Heart right ventricle (tissue), 16 donors: ENCODE data around the gene ACVR1C. TPM values are rescaled to one million over a fixed set of nuclear protein-coding genes. Genes with fewer than 3 reads are reported as not detected.

Source experiments
- ATAC-seq, 8 donors: fragments of 200-7000 bp; cut with Tn5 transposase; one replicate each; pipeline ENCODE4 v1.9.1; 2020; ENCODE audit warnings: mild to moderate bottlenecking in 8 of 8, moderate library complexity in 8 of 8, moderate number of reproducible peaks in 1 of 8
- DNase-seq, 2 donors: peaks; one replicate each; pipeline ENCODE4 v3.0.0-alpha.2; 2020
- H3K27ac ChIP-seq, 10 donors: fragments of 200-600 bp; sonication (generic) in 2 of 10; one replicate each; pipeline versions ENCODE4 v1.5.0 to v1.8.0; 2020 to 2022; ENCODE audit warnings: mild to moderate bottlenecking in 3 of 10
- H3K27me3 ChIP-seq, 7 donors: fragments of 200-600 bp; one replicate each; pipeline ENCODE4 v1.8.0; 2021 to 2022; ENCODE audit warnings: mild to moderate bottlenecking in 2 of 7
- H3K36me3 ChIP-seq, 9 donors: fragments of 200-600 bp; sonication (generic) in 1 of 9; one replicate each; pipeline versions ENCODE4 v1.5.0 to v1.8.0; 2020 to 2022; ENCODE audit warnings: mild to moderate bottlenecking in 2 of 9
- H3K4me1 ChIP-seq, 9 donors: fragments of 200-600 bp; sonication (generic) in 1 of 9; one replicate each; pipeline versions ENCODE4 v1.5.0 to v1.8.0; 2020 to 2022; ENCODE audit warnings: mild to moderate bottlenecking in 4 of 9
- H3K4me3 ChIP-seq, 10 donors: fragments of 200-600 bp; sonication (generic) in 2 of 10; one replicate each; pipeline versions ENCODE4 v1.5.0 to v1.8.0; 2020 to 2022; ENCODE audit warnings: mild to moderate bottlenecking in 7 of 10, moderate library complexity in 2 of 10
- H3K9me3 ChIP-seq, 11 donors: fragments of 200-600 bp in 10 of 11; sonication (generic) in 2 of 11; one replicate each; pipeline versions ENCODE4 v1.5.0 to v1.8.0; 2013 to 2022; ENCODE audit warnings: mild to moderate bottlenecking in 2 of 11, control low read depth in 1 of 11, moderate library complexity in 1 of 11
- CTCF ChIP-seq, 9 donors: fragments of 200-600 bp; sonication (generic) in 2 of 9; IDR thresholded peaks; one replicate each; pipeline versions ENCODE4 v1.5.0 to v1.8.0; 2021 to 2022; ENCODE audit warnings: antibody characterized with exemption in 9 of 9, mild to moderate bottlenecking in 5 of 9, moderate library complexity in 1 of 9
- WGBS, 2 donors: extraction: QIAGEN DNeasy Blood & Tissue Kit; methylation state at CpG; one replicate each; pipeline ENCODE4 v1.1.7; 2013; ENCODE audit warnings: inconsistent platforms in 1 of 2; 5-methylcytosine and 5-hydroxymethylcytosine counted together
- intact Hi-C, 10 donors: fragments of 100-400 bp; cut with DNase I; formaldehyde crosslinking; loops; one replicate each; pipeline versions ENCODE4 v1.11.1 to v1.14.2; 2022
- polyA plus RNA-seq, 2 donors: library from polyadenylated mRNA; stranded (reverse); fragments of 200-250 nt; gene quantifications; one replicate each; pipeline ENCODE4 v1.2.3, GENCODE V29; 2013
- total RNA-seq, 10 donors: library from RNA; stranded (reverse); fragmentation: NEBNext Ultra II Directional in 3 of 10; extraction: Animal tissue kit (Norgen Biotek cat#: 25700) in 3 of 10; gene quantifications; one replicate each; pipeline versions ENCODE4 v1.2.1 to v1.2.4, GENCODE V29; 2021 to 2023
- donor health status: Arrhythmogenic right ventricular cardiomyopathy.
- donor health status: ischemic (EF 13 %, LVEDD 7.1; RV severe dilation, severe dysfunction).
- donor health status: healthy with polysubstance abuse.
- donor health status: DM: no; HTN: yes; CAD: no.
- donor health status: DM: no; HTN: no; CAD: no.
- donor health status: ischemic (EF 25% LVEDD 6.9; RV normal size, moderate dysfunction).
- donor health status: ischemic (EF 25% LVEDD 5.7; RV mildly dilated, moderate dysfunction).
- donor health status: healthy.
- donor health status: DM: yes; HTN: yes; CAD: no.
- donor health status: Ischemic cardiomyopathy.
- donor health status: ischemic (EF 35%, LVEDD 5.7; RV mildly dilated, moderate dysfunction).
- donor health status: nonischemic (EF 11% LVEDD 7.7; RV severe dilation, severe dysfunction).
- donor health status: DM: yes; HTN: yes; CAD: no.
- donor health status: PGD.
- donor health status: ischemic (EF 29% LVEDD 5.4; RV normal size, mild dysfunction).
- donor health status: nonischemic (EF 23%, LVEDD 6.1; RV moderate dilation, normal function).

The ACVR1C gene
- total and polyA plus RNA-seq, 12 donors, result 0.07 to 2.4 (median 0.30) TPM

GRCh38 chr2:157565550-157565949, 63.1 kb downstream of the ACVR1C start:
- WGBS, 2 donors, result 84 to 86% methylated on average over 5 of the region's 5 CpGs
- Histone ChIP-seq H3K27ac (no peak overlapping the region), H3K4me1 (no peaks in the 10 kb centered on the region), H3K36me3 (no peaks in the 10 kb centered on the region), H3K4me3 (no peak overlapping the region), H3K9me3 (peaks cover 0 to 21% (median 0%) of the 10 kb centered on the region in 11 donors), H3K27me3 (no peaks in the 10 kb centered on the region)
- intact Hi-C loops, result no loop called here
- no peak for ATAC-seq
- no peak for TF ChIP-seq CTCF (IDR thresholded peaks at IDR 0.05)
- no peak for DNase-seq

GRCh38 chr2:157559890-157560289, 68.8 kb downstream of the ACVR1C start:
- Histone ChIP-seq H3K4me1 (no peaks in the 10 kb centered on the region), H3K27ac (no peak overlapping the region), H3K9me3 (peaks cover 0 to 19% (median 0%) of the 10 kb centered on the region in 11 donors), H3K27me3 (no peaks in the 10 kb centered on the region), H3K4me3 (no peak overlapping the region), H3K36me3 (no peaks in the 10 kb centered on the region)
- ATAC-seq, result no peak
- no peak for DNase-seq
- intact Hi-C loops, result no loop called here
- 31 to 41% methylated on average over 2 of the region's 2 CpGs for WGBS, 2 donors
- TF ChIP-seq CTCF (IDR thresholded peaks at IDR 0.05), result no peak

- Histone ChIP-seq H3K9me3 (peaks cover 0 to 17% (median 0%) of the 10 kb centered on the region in 11 donors), H3K4me3 (no peak overlapping the region), H3K36me3 (no peaks in the 10 kb centered on the region), H3K27me3 (no peaks in the 10 kb centered on the region), H3K4me1 (no peaks in the 10 kb centered on the region), H3K27ac (no peak overlapping the region)
- TF ChIP-seq CTCF (IDR thresholded peaks at IDR 0.05), result no peak
- no peak for ATAC-seq
- WGBS, 2 donors, result 26 to 35% methylated on average over 3 of the region's 3 CpGs
- intact Hi-C loops, result no loop called here
- no peak for DNase-seq
These were observed 69.2 kb downstream of the ACVR1C start for GRCh38 chr2:157559461-157559860.

GRCh38 chr2:157559061-157559460, 69.6 kb downstream of the ACVR1C start:
- Histone ChIP-seq H3K36me3 (no peaks in the 10 kb centered on the region), H3K27me3 (no peaks in the 10 kb centered on the region), H3K4me3 (no peak overlapping the region), H3K9me3 (peaks cover 0 to 13% (median 0%) of the 10 kb centered on the region in 11 donors), H3K4me1 (no peaks in the 10 kb centered on the region), H3K27ac (no peak overlapping the region)
- no peak for TF ChIP-seq CTCF (IDR thresholded peaks at IDR 0.05)
- DNase-seq, result no peak
- intact Hi-C loops, result no loop called here
- ATAC-seq, result no peak
- WGBS, 2 donors, result 60 to 61% methylated on average over 3 of the region's 3 CpGs
